ENCODE results near the gene CSNK1D.

- no peak for TF ChIP-seq CTCF (conservative IDR thresholded peaks at IDR 0.05 in 1 of 2, IDR thresholded peaks at IDR 0.05 in 1 of 2; ENCODE audit: extremely low read depth in 1 of 2, insufficient read depth in 1 of 2, low read depth in 1 of 2, low read length in 2 of 2)
- TF ChIP-seq EZH2 (IDR thresholded peaks at IDR 0.05; ENCODE audit: borderline replicate concordance, low read length), result no peak
These were observed 72.0 kb downstream of the CSNK1D start for GRCh38 chr17:82201498-82201910.
